K562 (cell line): ENCODE measurements around the gene H3-3A.

Experiments used
- HOMEZ ChIP-seq: fragments of 250-450 bp; sonication (Bioruptor Pico); IDR thresholded peaks from 2 replicates; pipeline ENCODE4 v1.4.0; 2020; ENCODE audit warnings: mild to moderate bottlenecking, moderate library complexity
- MYC ChIP-seq, 2 experiments: fragments of 250-450 bp in 1 of 2; sonication (Bioruptor Pico) in 1 of 2; IDR thresholded peaks; 2 replicates each; pipeline versions ENCODE4 v1.5.1 to v1.6.1; 2012 to 2021; ENCODE audit warnings: low read depth in 2 of 2, borderline replicate concordance in 1 of 2, improper control_type of control experiment in 1 of 2, low read length in 1 of 2, mild to moderate bottlenecking in 1 of 2, moderate library complexity in 1 of 2
- POLR2A ChIP-seq: fragments of 450-650 bp; conservative IDR thresholded peaks from 2 replicates; pipeline ENCODE4 v1.6.1; 2016
- RAD51 ChIP-seq: fragments of 450-650 bp; IDR thresholded peaks from 2 replicates; pipeline ENCODE4 v1.7.1; 2016; ENCODE audit warnings: low read depth, mild to moderate bottlenecking, borderline replicate concordance
- RBM39 ChIP-seq: fragments of 200-400 bp; formaldehyde crosslinking; optimal IDR thresholded peaks from 2 replicates; pipeline ENCODE3; 2018; ENCODE audit warnings: low read depth, low read length
- ZKSCAN8 ChIP-seq: fragments of 200-800 bp; sonication (Bioruptor generic); IDR thresholded peaks from 2 replicates; pipeline ENCODE4 v1.6.1; 2016; ENCODE audit warnings: missing genetic modification characterization, missing compliant biosample characterization
- TF ChIP-seq, protein P1 (sequence below): sonication (generic); formaldehyde crosslinking; IDR thresholded peaks from 2 replicates; pipeline ENCODE4 v1.8.1; 2022; ENCODE audit warnings: missing genetic modification reagents

DNA sequence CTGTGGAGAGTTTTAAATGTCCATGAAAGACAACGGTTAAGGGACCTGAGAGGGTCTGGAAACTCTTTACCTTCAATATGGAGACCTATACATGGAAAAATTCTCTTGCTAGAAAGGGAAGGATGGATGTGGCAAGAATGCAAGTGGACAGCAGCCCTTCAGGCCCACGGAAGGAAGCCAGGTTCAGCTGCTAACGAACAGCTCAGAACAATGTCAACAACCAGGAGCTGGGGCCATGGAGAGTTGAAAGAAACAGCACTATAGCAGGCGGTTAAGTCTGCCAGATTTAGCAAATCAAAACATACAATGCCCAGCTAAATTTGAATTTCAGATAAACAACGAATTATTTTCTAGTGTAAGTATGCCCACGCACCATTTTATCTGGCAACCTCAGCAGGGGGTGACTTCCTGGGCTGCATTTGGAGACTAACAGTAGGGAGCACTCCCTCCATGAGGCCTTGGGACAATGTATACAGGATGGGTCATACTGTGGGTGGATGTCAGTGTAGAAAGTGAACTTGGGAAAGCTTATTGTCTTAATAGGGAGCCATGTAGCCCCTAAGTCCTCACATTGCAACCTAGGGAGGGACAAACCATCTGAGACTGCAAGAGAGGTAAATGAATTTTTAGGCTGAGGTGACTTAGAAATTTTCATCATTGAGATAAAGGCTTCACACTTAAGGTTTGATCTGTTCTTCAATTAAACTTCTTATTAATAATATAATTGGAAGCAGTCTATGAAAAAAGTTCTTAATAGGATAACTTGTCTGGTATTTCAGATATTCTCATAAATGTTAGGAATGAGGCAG is 7.8 kb upstream of the H3-3A start:
- TF ChIP-seq RBM39, result no peak
- no peak for TF ChIP-seq HOMEZ (CRISPR knock-in tag)
- no peak for TF ChIP-seq POLR2A
- TF ChIP-seq, protein P1, sequence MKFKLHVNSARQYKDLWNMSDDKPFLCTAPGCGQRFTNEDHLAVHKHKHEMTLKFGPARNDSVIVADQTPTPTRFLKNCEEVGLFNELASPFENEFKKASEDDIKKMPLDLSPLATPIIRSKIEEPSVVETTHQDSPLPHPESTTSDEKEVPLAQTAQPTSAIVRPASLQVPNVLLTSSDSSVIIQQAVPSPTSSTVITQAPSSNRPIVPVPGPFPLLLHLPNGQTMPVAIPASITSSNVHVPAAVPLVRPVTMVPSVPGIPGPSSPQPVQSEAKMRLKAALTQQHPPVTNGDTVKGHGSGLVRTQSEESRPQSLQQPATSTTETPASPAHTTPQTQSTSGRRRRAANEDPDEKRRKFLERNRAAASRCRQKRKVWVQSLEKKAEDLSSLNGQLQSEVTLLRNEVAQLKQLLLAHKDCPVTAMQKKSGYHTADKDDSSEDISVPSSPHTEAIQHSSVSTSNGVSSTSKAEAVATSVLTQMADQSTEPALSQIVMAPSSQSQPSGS, result no peak
- TF ChIP-seq MYC (IDR thresholded peaks at IDR 0.05; ENCODE audit: low read depth, low read length), result no peak
- TF ChIP-seq MYC (CRISPR knock-in tag; IDR thresholded peaks at IDR 0.05; ENCODE audit: borderline replicate concordance, low read depth), result no peak
- TF ChIP-seq RAD51, result no peak
- TF ChIP-seq ZKSCAN8 (CRISPR knock-in tag), result no peak
